ENCODE measurements around the gene PUS10.

The PUS10 gene

GRCh38 chr2:61011678-61012077 lies 6.4 kb downstream of the PUS10 start:
- no peak for TF ChIP-seq CTCF (IDR thresholded peaks at IDR 0.05; ENCODE audit: borderline replicate concordance, insufficient read depth, low read depth, low read length)
- H3K4me3 ChIP-seq (ENCODE audit: low read depth, low read length): no peak overlapping the region

- no peak overlapping the region for H3K4me3 ChIP-seq (ENCODE audit: low read depth, low read length)
- TF ChIP-seq CTCF (IDR thresholded peaks at IDR 0.05; ENCODE audit: borderline replicate concordance, insufficient read depth, low read depth, low read length): no peak
These were observed 8.7 kb downstream of the PUS10 start for GRCh38 chr2:61009355-61009754.

GRCh38 chr2:61006486-61007105 lies 11.5 kb downstream of the PUS10 start:
- no peak overlapping the region for H3K4me3 ChIP-seq (ENCODE audit: low read depth, low read length)
- no peak for TF ChIP-seq CTCF (IDR thresholded peaks at IDR 0.05; ENCODE audit: borderline replicate concordance, insufficient read depth, low read depth, low read length)

GRCh38 chr2:61005736-61006135 lies 12.3 kb downstream of the PUS10 start:
- no peak for TF ChIP-seq CTCF (IDR thresholded peaks at IDR 0.05; ENCODE audit: borderline replicate concordance, insufficient read depth, low read depth, low read length)
- H3K4me3 ChIP-seq (ENCODE audit: low read depth, low read length): no peak overlapping the region

GRCh38 chr2:60998628-60999545 lies 19.2 kb downstream of the PUS10 start:
- peak; percentile 27; the same call in 1 of the 2 replicates for TF ChIP-seq CTCF (IDR thresholded peaks at IDR 0.05; ENCODE audit: borderline replicate concordance, insufficient read depth, low read depth, low read length)
- H3K4me3 ChIP-seq (ENCODE audit: low read depth, low read length): no peak overlapping the region

- no peak overlapping the region for H3K4me3 ChIP-seq (ENCODE audit: low read depth, low read length)
- TF ChIP-seq CTCF (IDR thresholded peaks at IDR 0.05; ENCODE audit: borderline replicate concordance, insufficient read depth, low read depth, low read length): no peak
These were observed 23.9 kb downstream of the PUS10 start for GRCh38 chr2:60994131-60994530.
